Measurements from ENCODE around the gene SRRT. TPM values are rescaled to one million over a fixed set of nuclear protein-coding genes. Genes with fewer than 3 reads are reported as not detected.

Gene SRRT
- total RNA-seq, 1 donor from 2014 or later, result 318 TPM

DNA sequence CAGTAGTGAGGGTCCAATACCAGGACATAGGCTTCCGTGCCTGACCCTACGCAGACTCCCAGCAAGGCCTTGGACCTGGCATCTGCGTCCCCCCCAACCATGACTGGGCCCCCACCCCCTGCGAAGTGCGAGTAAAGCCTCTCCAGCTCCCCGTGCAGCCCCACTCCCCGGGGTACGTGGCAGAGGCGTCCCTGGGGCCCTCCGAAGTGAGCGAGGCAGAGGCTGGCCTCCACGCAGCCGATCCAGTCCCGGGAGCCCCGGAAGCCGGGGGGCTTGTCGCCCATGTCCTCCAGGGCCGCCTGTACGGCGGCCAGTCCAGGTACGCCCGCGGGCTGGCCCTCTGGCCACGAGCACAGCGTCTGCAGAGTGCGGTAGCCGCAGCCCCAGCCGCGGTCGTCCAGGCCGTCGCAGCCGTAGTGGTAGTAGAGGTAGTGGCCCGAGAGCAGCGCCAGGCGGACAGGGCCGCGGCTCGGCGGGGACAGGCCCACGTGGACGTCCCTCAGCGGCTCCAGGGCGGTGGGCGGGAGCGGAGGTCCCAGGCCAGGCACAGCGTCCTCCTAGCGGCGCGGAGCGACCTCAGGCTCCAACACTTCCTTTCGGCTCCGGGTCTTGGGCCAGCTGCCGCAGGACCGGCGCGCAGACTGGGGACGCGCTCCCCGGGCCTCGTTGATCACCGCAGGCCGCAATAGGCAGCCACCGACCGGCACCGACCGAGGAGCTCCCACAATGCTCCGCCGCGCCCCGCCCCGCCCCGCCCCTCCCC lies 14.3 kb downstream of the SRRT start, which contains the start of gene UFSP1:
UFSP1 (minus strand) TSS at position 728 of the 763 bp plus-strand sequence; CDS start at position 284, 444 bp downstream.
- DNase-seq, result peak; percentile 59
- Mint-ChIP-seq H3K4me3 (peak within 1 kb of the TSS; percentile 83), H3K9me3 (no peaks in the 10 kb centered on the region), H3K4me1 (peaks cover 44% of the 10 kb centered on the region), H3K27ac (peak within 1 kb of the TSS; percentile 87), H3K36me3 (ENCODE audit: low read depth) (peaks cover 45% of the 10 kb centered on the region), H3K27me3 (peaks cover 30% of the 10 kb centered on the region)
- intact Hi-C loops (cut with micrococcal nuclease), result loop anchor here (1.0 kb wide), 1 partner anchor 14 kb away; the partner anchor contains the start of gene SRRT

DNA sequence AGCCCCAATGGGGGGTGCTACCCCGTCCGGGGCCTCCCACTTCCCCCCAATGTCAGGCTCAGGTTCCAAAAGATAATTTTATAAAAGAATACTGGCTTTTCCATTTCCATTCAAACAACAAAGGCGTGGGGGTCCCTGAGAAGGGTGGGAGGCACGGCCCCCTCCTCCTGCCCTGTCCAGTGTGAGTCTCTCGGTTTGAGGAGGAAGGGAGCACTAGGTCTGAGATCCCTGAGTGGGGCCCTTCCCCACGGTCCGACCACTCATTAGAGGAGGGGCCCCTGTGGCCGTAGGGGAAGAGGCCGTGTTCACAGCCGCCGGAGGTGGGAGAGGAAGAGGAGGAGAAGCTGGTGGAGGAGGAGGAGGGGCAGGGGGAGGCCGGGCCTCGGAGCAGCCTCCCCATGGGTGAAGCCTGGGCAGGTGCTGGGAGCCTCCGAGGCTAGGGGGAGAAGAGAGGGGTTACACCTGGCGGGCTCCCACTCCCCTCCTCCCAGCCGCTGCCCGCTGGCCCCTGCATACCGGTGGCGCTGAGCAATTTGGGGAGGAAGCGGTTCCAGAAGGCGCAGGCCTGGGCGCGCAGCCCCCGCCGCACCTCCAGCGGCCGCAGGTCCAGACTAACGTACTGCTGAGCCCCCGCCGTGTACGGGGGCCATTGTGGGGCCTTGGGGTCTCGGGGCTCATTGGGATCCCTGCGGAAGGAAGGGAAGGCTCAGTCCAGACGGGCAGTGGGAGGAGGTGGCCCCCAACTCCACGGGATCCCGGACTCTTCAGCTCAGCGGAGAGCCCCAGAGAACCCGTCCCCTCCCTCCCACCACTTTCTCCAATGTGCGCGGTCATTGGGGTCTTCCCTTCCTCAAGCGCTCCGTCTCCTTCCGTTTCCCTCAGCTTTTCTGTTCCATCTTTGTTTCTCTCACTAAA lies 16.0 kb downstream of the SRRT start:
- peaks cover 34% of the 10 kb centered on the region for H3K27me3 Mint-ChIP-seq
- peak overlapping the region; percentile 83 for H3K4me3 Mint-ChIP-seq
- peak overlapping the region; percentile 77 for H3K27ac Mint-ChIP-seq
- DNase-seq, result peak; percentile 66
- peaks cover 38% of the 10 kb centered on the region for H3K4me1 Mint-ChIP-seq
- intact Hi-C loops (cut with micrococcal nuclease), result loop anchor here (5.0 kb wide), 1 partner anchor 276 kb away; the partner anchor contains the start of gene VGF
- H3K36me3 Mint-ChIP-seq (ENCODE audit: low read depth), result peaks cover 29% of the 10 kb centered on the region
- no peaks in the 10 kb centered on the region for H3K9me3 Mint-ChIP-seq

DNA sequence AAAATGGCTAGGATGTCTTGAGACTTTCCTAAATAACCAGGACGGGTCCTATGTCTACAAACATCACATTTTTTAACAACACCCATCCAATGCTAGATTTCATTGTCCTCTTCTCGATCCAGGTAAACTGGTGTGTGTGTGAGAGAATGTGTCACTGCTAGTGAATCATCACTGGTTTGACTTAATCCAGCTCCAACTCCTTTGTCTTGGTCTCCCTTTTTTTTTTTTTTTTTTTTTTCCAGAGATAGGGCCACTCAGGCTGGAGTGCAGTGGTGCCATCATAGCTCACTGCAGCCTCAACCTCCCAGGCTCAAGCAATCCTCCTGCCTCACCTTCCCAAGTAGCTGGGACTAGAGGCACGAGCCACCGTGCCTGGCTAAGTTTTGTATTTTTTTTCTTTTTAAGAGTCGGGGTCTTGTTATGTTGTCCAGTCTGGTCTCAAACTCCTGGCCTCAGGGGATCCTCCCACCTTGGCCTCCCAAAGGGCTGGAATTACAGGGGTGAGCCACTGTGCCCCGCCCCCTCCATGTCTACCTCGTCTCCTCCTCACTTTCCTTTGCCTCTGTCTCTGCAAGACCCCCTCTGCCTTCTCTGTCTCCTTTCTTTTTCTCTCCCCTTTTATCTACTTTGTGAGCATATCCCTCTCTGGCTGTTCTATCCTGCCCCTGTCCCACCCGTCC lies 16.8 kb downstream of the SRRT start:
- Mint-ChIP-seq H3K4me3 (peak overlapping the region; percentile 65), H3K9me3 (no peaks in the 10 kb centered on the region), H3K27me3 (peaks cover 39% of the 10 kb centered on the region), H3K4me1 (peaks cover 39% of the 10 kb centered on the region), H3K36me3 (ENCODE audit: low read depth) (peaks cover 21% of the 10 kb centered on the region), H3K27ac (peak overlapping the region; percentile 45)
- intact Hi-C loops (cut with micrococcal nuclease), result loop anchor here (5.0 kb wide), 1 partner anchor 276 kb away; the partner anchor contains the start of gene VGF
- no peak for DNase-seq

DNA sequence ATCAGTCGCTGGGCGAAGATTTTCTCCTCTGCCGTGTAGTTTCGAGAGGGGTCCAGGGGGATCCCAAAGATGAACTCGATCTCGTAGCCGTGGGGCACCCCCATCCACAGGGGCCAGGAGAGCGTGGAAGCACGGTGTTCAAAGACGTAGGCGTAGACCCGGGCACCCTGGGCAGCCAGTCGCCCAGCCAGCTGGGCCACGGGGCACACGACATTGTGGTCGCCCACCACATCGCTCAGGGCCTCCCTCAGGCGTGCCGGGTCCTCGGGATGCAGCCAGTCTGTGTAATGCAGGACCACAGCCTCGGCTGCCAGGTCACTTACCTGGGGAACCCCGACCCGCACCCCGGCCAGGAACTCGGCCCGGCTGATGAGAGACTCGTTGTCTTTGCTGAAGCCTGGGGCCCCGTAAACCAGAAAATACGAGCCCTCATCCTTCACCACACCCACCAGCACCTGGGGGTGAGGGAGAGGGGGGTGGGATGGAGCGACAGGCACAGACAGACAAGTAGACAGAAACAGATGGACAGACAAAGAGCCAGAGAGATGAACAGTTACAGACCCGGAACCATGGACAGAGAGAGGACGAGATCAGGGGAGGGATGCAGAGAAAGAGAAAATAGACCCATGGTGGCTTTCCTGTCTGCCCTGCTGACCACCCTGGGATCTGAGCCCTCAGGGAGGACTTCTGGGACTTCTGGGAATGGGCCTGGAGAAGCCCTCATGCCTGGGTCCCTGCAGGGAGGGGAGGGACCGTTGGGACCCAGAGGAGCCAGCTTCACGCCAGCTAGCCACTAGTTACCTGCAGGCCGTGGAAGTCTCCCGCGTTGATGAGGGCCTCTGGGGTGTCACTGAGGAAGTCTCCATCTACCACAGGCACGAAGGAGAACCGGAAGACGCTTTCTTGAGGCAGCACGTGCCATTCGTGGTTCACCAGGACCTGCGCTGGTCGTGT lies 17.7 kb downstream of the SRRT start:
- H3K9me3 Mint-ChIP-seq, result no peaks in the 10 kb centered on the region
- H3K27ac Mint-ChIP-seq, result no peak overlapping the region
- no peak for DNase-seq
- intact Hi-C loops (cut with micrococcal nuclease), result loop anchor here (5.0 kb wide), 1 partner anchor 275 kb away; the partner anchor contains the start of gene VGF
- no peak overlapping the region for H3K4me3 Mint-ChIP-seq
- H3K36me3 Mint-ChIP-seq (ENCODE audit: low read depth), result peaks cover 13% of the 10 kb centered on the region
- peaks cover 30% of the 10 kb centered on the region for H3K4me1 Mint-ChIP-seq
- peaks cover 44% of the 10 kb centered on the region for H3K27me3 Mint-ChIP-seq

- Mint-ChIP-seq H3K36me3 (ENCODE audit: low read depth) (peaks cover 5% of the 10 kb centered on the region), H3K4me3 (no peak overlapping the region), H3K9me3 (no peaks in the 10 kb centered on the region), H3K27me3 (peaks cover 52% of the 10 kb centered on the region), H3K4me1 (peaks cover 22% of the 10 kb centered on the region), H3K27ac (no peak overlapping the region)
- intact Hi-C loops (cut with micrococcal nuclease), result loop anchor here (5.0 kb wide), 1 partner anchor 274 kb away; the partner anchor contains the start of gene VGF
- DNase-seq, result no peak
These were observed 18.5 kb downstream of the SRRT start for GRCh38 chr7:100893318-100893895.

DNA sequence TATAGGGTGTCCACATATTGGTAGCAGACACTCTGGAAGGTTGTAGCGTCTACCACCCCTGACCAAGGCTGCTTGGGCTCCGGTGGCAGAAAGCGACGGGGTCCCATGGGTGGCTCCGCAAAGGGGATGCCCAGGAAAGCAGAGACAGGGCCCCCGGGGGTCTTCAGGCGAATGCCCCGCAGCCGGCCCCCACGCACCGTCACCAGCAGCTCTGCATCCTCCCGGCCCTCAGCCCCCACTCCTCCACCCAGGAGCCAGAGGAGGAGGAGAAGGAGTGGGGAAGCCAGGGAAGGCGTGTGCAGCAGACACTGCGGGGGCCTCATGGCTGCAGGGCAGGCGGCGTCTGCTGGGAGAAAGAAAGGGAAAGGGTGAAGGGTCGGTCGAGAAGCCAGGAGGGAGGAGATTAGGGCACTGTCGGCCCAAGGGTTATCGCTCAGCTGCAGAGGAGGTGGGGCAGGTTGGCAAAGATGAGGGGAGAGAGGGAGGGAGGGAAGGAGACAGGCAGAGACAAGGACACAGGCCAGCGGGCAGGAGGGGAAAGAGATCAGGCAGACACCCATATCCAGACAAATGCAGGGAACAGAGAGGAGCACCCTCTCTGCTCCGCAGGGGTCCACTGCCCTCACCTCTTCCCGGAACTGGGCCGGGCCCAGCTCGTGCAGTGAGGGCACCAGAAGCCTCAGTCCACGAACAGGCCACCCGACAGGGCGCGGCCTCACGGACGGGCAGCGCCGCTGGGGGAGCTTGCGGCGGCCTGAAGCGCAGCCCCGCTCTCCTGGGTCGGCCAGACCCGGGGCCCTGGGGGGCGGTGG lies 19.2 kb downstream of the SRRT start:
- Mint-ChIP-seq H3K9me3 (no peaks in the 10 kb centered on the region), H3K27me3 (peaks cover 53% of the 10 kb centered on the region), H3K4me3 (peak overlapping the region; percentile 14), H3K27ac (no peak overlapping the region), H3K36me3 (ENCODE audit: low read depth) (no peaks in the 10 kb centered on the region), H3K4me1 (peaks cover 19% of the 10 kb centered on the region)
- DNase-seq, result no peak
- intact Hi-C loops (cut with micrococcal nuclease), result loop anchor here (5.0 kb wide), 1 partner anchor 273 kb away; the partner anchor contains the start of gene VGF

DNA sequence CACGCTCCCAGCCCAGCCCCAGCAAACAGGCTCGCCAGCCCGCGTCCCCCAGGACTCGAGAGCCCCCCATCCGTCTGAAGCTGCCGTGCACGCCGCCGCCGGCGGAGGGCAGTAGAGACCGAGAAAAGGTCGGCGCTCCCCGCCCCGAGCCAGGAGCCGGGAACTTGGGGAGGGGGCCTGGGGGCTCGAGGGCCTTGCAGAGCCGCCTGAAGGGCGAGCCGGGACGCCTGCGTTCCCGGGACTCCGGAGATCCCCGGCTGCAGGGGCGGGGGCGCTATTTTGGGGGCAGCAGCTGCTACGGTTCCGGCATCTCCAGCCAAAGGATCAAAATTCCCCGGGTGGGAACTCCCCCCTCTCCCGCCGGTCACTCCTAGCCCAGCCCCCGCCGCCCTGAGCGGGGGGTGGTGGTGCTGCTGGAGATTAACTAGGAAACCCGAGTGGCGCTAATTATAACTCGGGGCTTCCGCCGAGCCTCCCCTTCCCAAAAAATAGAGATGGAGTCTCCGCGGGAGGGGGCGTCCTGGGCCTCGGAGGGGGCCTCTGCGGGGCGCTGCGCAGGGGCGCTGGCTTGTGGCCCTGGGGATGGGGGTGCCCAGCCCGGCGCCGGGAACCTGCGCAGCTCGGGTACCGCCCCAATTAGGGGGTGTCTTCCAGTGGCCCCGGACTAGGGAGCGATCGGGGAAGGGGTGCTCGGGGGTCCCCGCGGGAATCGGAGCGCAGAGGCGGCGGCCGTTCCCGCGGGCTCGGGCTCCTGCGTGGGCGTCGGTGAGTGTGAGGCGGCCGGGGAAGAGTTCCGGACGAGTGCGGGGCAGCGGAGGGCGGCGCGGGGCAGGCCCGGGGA lies 20.2 kb downstream of the SRRT start:
- Mint-ChIP-seq H3K4me3 (peak overlapping the region; percentile 49), H3K4me1 (peaks cover 18% of the 10 kb centered on the region), H3K36me3 (ENCODE audit: low read depth) (no peaks in the 10 kb centered on the region), H3K27me3 (peaks cover 56% of the 10 kb centered on the region), H3K9me3 (no peaks in the 10 kb centered on the region), H3K27ac (no peak overlapping the region)
- intact Hi-C loops (cut with micrococcal nuclease), result loop anchor here (5.0 kb wide), 2 partner anchors 72 to 272 kb away; partner anchors contain the start of genes MUC12 and VGF
- peak; percentile 88 for DNase-seq

GRCh38 chr7:100895701-100895955 lies 20.7 kb downstream of the SRRT start, which contains the start of gene ACHE:
ACHE (minus strand) TSS chr7:100895888; CDS start chr7:100894232, 1,656 bp downstream.
- Mint-ChIP-seq H3K27ac (no peak within 1 kb of the TSS), H3K36me3 (ENCODE audit: low read depth) (no peaks in the 10 kb centered on the region), H3K4me3 (peak within 1 kb of the TSS; percentile 82), H3K9me3 (no peaks in the 10 kb centered on the region), H3K4me1 (peaks cover 13% of the 10 kb centered on the region), H3K27me3 (peaks cover 54% of the 10 kb centered on the region)
- intact Hi-C loops (cut with micrococcal nuclease), result loop anchor here (5.0 kb wide), 1 partner anchor 72 kb away; the partner anchor contains the start of gene MUC12
- peak; percentile 68 for DNase-seq

GRCh38 chr7:100895956-100896731 lies 21.2 kb downstream of the SRRT start:
- Mint-ChIP-seq H3K27me3 (peaks cover 57% of the 10 kb centered on the region), H3K4me1 (peaks cover 10% of the 10 kb centered on the region), H3K36me3 (ENCODE audit: low read depth) (no peaks in the 10 kb centered on the region), H3K9me3 (no peaks in the 10 kb centered on the region), H3K4me3 (peak overlapping the region; percentile 82), H3K27ac (no peak overlapping the region)
- peak; percentile 73 for DNase-seq
- intact Hi-C loops (cut with micrococcal nuclease), result loop anchor here (2.0 to 5.0 kb wide), 2 partner anchors 71 to 181 kb away; partner anchors contain the start of gene MUC12
